Activated gamma-delta T cell treated with anti-CD3 and anti-CD28 coated beads, Interleukin-2, amount 50 U/mL, for 16 hours (primary cell): ENCODE results near the gene SPEF1.

ENCODE experiments used
- DNase-seq: peaks from one replicate; pipeline ENCODE4 v3.0.0-alpha.2; 2020; ENCODE audit warnings: low read depth

Gene SPEF1

DNA sequence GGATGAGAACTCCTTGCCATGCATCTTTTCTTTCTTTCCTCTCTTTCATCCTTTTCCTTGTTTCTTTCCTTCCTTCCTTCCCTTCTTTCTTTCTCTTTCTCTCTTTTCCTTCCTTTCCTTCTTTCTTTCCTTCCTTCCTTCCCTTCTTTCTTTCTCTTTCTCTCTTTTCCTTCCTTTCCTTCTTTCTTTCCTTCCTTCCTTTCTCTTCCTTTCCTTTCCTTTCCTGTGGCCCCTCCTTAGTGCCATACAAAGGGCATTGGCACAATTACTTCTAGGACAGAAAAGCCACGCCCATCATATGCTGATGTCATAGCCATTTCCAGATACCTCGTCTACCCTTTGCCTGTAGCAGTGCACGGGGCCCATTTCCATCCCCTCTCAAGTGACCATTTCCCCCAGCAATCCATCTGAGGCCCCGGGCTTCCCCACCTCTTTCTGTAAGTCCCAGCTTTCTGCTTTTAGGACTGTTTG is 7.5 kb upstream of the SPEF1 start:
- no peak for DNase-seq

DNA sequence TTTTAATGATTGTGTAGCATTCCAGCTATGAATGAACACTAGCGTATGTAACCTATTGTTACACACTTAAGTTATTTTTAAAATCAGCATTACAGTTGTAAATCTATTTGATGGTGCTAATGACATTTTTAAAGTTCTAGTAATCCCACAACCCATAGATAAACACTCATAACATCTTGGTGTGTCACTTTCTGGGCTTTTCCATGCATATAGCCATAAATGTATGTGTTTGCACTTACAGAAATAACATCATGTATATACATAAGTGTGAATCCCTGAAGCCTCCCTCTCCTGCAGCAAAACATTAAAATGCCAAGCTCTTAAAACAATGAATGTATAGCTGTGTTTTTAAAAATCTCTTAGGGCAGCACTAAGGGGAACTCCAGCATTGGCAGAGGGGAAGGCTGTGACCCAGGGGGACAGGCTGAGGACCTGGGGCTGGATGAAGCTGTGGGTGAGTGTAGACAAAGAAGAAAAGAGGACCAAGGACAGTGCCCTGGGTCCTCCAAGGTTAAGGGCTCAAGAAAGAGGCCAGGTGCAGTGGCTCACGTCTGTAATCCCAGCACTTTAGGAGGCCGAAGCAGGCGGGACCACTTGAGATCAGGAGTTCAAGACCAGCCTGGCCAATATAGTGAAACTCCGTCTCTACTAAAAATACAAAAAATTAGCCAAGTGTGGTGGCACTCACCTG is 6.2 kb upstream of the SPEF1 start:
- no peak for DNase-seq

DNA sequence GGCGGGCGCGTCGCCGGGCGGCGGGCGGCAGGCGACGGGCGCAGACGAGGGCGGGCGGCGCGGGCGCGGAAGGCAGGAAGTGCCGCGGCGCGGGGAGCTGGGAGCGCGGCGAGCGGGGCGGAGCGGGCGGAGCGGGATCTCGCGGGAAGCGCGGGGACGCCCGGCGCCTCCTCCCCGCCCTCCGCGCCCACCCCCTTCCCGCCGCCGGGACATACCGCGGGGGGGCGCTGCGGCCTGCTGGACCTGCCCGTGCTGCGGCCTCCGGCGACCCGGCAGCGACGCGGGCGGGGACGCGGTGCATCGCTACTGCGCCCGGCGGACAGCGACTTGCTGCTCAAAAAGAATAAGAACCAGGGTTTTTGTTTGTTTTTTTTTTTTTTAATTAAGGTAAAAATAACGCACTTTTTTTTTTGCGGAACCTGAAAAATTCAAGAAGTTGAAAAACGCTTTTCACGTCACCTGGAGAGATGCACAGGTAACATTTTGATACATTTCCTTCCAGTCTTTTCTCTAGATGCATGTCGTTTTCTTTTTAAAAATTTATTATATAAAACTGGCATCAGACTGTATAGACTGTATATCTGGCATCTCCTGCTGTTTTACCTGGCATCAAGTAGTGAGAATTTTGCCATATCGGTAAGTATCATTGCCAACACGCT is 5.5 kb upstream of the SPEF1 start, which contains the start of gene CENPB:
Gene CENPB (minus strand): TSS at position 76 of the 659 bp plus-strand sequence. CDS start 257 bp downstream, outside the sequence.
- peak; percentile 85 for DNase-seq

DNA sequence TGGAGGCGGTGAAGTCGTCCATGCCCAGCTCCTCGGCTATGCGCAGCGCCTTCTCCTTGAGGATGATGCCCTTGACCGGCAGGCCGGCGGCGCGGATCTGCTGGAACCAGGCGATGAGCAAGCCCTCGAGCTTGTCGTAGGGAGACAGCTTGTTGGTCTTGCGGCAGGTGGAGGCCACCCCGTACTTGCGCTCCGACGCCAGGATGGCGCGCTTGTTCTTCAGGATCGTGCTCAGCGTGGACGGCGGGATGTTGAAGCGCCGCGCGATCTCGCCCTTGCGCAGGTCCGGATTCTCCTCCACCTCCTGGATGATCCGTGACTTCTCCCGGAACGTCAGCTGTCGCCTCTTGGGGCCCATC is 4.9 kb upstream of the SPEF1 start:
- DNase-seq: no peak

DNA sequence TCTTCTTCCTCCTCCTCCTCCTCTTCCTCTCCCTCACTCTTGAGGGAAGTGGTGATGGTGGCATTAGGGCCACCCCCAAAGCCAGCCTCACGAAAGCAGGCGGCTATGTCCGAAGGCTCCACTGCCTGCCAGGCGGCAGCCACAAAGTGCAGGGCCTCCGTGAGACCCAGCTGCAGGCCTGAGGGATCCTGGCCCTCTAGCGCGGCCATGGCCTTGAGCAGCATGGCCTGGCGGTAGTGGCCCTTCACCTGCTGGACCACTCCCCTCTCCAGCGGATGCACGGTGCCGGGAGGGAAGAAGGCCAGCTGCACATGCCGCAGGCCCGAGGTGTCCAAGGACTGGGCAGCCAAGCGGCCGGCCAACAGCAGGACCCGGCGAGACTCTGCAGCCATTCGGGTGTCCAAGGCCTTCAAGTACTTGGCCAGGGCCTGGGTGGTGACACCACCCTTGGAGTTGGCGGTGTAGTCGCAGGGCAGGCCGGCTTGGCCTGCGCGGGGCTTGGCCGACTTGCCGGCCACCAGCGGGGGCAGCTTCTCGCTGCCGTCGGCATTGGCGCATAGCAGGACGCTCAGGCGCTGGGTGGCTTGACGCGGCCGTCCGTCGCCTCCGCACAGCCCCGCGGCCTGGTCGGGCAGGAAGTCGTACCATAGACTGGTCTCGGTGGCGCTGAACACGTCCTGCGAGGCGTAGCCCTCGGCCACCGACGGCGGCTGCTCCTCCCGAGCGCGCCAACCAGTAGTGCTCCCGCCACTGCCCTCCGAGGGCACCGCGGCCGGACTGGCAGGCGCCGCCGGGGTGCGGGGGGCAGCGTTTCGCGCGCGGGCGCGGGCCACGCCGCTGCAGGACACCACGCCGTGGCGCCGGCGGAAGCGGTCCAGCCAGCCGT is 4.2 kb upstream of the SPEF1 start:
- no peak for DNase-seq

DNA sequence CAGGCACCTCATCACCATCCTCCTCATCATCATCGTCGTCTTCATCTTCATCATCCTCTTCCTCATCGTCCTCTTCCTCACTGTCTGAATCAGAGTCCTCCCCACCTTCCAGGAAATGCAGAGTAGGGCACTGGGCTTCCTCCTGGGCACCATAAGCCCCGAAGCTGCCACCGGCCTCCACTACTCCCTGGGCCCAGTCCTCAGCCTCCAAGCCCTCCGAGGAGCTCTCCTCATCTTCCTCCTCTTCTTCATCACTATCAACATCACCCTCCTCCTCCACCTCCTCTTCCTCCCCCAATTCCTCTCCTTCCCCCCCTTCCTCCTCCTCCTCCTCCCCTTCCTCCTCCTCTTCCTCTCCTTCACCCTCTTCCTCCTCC is 3.6 kb upstream of the SPEF1 start:
- no peak for DNase-seq

DNA sequence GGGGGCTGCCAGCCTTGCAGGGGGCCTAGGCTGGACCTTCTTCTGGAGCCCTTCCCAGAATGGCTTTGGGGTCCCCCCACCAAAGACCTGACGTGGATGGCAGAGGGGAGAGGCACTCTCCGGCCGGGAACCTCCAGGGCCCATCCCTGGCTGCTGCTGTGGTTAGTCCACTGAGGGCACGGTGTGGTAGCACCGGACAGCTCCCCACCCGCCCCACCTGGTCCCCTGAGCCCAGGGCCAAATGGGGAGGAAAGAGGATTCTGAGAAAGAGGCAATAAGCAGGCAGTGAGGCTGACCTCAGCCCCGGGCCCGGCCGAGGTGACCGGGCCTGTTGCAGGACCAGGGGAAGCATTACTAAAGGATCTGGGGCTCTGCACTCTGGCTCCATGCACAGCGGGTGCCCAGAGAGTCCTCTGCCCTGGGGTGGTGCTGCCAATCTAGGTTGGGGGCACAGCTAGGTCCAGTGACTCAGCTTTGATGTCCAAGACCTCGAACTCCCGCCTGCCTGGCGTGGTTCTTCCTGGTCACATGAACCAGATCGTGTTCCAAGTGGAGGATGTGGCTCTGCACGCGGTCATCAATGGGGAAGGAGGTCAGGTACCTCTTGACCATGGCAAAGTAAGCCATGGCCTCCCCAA is 3.1 kb upstream of the SPEF1 start:
- DNase-seq: no peak

DNA sequence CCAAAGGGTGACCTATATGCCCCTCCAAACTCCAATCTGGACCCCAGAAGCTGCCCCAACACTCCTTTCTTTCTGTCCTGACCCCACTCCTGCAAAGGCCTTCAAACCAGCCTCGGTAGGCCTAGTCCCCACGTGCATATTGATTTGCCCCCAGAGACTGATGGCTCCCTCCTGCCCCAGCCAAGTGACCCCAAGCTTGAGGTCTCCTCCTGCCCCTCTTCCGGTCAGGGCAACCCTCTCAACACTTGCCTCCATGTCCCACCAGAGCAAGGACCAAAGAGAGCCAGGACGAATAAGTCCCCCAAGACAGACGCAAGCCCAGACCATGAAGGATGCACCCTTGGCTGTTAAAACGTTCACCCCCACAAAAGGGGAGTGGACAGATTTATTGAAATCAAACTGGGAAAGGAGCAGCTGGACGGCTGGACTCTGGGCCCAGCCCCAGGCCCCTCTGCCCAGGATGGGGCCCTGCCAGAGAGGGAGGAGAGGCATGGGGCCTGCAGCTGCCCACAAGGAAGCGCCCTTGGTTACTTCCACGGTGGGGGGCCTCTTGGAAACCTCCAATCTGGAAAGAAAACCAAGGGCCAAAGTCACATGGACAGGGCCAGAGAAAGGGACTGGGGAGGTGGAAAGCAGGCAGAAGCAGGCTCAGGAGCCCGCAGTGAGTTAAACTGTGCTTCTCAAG is 2.4 kb upstream of the SPEF1 start:
- no peak for DNase-seq

DNA sequence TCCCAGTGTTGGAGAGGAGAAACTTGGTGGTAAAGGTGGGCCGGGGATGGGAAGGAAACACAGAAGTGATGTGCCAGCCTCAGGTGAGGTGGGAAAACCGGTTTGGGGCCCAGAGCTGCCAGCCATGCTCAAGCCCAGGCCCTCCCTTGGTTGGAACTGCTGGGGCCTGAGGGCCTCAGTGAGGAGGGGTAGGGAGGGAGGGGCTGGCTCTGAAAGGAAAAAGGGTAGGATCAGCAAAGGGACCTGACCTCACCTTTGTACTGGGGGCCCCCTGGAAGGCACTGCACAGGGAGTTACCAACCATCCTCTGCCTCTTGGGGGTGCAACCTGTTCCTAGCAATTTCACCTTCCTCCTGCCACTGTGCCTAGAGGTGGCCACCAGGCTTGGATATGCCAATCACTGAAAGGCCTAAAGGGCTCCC is 1.8 kb upstream of the SPEF1 start:
- no peak for DNase-seq

DNA sequence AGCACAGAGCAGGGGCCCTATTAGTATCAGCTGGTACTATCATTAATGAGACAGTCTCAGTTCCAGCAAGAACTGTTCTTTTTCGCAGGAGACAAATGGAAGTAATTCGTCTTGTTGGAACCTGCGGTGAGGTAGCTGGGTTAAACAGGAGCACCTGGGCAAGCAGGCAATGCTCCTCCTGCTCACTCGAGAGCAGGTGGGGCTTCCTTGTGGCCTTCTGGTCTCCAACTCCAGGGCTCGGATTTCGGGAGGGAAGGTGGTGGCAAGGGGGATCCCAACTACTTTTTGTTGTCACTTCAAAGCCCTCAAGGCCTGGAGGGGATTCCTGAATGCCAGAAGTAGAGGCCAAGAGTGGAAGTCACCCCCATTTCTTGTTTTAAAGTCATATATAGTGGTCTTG is 1.3 kb upstream of the SPEF1 start:
- DNase-seq: no peak

DNA sequence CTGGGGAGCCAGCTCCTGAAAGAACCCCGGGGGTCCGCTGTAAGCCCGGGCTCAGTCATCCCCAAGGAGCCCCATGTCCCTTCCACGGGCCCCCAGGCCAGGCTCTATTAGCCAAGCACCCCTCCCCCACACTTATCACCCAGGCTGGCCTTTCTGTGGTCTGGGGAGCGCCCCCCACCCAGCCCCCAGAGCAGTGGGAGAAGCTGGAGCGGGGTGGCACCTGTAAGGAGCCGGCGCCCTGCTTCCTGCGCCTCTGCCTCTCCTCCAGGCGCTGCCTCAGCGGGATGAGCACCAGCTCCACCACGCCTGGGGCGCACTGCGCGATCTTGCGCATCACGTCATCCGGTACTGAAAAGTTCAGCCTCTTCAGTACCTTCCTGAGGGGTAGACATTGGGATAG is 2.3 kb downstream of the SPEF1 start:
- DNase-seq: no peak

DNA sequence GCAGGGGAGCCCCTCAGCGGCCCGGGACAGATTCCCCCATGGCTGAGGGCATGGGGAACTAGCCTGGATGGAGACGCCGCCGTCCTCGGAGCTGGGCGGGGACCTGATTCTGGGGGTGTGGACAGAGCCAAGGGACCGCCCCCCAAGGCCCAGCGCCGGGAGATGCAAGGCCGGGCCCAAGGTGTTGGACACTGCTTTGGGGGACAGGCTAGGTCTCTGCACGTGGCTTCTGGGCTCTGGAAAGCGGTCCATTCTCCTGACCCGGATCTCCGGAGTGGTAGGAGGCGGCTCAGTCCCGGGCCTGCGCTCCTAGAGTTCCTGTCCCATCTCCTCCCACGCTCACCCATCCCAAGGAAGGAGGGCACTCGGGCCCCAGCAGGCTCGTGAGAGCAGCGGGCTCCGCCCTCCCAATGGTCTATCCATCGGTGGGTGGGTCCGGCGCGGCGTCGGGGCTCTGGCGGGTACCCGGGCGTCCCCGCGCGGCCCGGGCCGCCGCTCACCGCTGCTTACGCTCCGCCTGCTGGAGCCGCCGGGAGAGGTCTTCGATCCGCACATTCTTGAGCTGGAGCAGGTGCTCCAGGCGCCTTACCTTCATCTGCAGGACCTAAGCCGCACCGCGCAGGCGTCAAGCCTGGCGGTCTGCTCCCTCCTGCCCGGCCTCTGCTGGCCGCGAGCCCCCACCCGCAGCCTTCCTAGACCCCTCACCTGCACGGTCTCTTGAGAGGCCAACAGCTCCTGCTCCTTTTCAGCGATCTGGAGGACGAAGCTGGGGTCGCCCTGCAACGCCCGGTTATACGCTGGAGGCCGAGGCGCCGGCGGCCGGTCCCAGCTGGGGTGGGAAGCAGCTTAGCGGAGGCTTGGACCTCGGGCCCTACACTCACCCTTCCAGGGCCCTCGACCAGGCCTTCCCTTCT is 3.3 kb downstream of the SPEF1 start:
- DNase-seq: no peak

DNA sequence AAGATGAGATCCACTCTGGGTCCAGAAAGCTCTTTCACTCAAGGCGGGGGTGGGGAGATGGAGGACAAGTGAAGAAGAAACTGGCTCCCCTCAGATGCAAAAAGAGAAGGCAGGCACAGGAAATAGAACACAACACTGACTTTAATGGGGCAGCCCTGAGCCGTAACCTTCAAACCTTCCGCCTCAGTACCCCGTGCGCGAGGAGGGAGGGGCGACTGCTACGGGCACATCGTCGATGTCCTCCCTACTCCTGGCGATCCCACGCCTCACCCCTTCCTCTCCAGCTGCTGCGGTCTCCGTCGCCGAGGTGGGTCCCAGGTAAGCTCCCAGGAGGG is 3.9 kb downstream of the SPEF1 start:
- DNase-seq: no peak

DNA sequence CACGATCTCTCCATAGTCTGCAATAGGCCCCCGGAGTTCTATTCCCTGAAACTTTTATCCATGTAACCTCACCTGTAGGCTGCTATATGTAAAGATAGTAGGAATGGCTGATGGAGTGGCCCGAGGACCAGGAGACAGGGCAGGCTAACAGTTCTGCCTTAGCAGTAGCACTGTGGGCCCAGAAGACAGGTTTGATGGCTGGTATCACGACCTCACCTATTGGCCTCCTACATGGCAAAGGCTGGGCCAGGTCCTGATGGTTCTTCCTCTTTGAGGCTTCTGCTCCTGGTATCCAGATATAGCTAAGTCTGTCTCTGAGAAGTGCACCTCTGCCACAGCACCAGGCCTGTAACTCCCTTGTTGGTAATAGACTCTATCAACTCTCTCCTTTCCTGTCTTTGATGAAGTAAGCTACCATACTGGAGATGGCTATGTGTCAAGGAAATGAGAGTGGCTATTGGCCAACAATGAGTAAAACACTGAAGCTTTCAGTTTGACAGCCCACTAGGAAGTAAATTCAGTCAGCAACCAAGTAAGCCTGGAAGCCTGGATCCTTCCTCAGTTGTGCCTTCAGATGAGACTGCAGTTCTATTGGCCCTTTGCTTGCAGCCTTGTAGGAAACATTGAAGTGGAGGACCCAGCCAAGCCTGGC is 5.7 kb downstream of the SPEF1 start:
- no peak for DNase-seq

DNA sequence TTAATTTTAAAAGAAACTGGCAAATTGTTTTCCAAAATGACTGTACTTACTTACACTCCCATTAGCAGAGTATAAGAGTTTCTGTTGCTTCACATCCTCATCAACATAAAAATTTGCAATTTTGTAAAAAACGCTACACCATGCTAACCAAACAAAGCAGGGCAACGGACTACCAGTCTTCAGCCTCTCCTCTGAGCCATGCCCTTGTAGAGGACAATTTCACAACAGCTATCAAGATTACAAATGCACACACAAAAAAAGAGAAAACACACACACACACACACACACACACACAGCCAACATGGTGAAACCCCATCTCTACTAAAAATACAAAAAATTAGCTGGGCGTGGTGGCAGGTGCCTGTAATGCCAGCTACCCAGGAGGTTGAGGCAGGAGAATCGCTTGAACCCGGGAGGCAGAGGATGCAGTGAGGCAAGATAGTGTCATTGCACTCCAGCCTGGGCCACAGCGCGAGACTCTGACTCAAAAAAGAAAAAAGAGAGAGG is 9.6 kb downstream of the SPEF1 start:
- no peak for DNase-seq

DNA sequence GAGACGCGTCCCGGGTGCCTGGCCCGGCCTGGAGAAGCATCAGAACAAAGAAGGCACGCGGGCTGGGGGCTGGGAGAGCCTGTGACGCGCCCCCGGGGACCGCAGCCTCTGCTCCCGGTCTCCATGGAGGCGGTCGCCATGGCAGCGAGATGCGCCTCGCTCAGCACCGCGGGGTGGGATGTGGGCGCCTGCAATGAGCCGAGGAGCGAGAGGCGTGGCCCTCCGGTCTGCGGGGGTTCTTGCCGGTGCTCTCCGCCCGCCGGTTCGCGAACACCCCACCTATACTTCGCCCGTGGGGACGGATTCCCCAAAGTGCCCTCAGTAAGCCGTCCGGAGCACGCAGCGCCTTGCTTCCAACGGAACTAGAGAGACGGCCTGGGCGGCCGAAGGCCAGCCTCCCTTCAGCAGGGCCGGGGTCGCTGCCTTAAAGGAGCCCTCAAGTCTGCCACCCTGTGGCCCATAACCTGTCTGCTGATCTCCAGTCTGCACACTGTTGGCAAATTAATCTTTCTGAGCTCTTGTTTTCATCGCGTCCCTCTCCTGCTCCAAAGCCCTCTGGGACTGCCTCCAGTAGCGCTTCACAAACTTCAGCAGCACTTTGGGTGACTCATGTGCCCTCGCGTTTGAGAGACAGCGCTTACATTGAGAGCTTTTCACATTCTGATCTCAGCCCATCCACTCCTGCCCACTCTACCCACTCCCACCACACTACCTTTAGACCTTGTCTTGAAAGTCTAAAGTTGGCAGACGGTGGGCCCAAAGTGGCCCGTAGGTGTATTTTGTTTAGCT is 12.7 kb downstream of the SPEF1 start:
- peak; percentile 71 for DNase-seq

DNA sequence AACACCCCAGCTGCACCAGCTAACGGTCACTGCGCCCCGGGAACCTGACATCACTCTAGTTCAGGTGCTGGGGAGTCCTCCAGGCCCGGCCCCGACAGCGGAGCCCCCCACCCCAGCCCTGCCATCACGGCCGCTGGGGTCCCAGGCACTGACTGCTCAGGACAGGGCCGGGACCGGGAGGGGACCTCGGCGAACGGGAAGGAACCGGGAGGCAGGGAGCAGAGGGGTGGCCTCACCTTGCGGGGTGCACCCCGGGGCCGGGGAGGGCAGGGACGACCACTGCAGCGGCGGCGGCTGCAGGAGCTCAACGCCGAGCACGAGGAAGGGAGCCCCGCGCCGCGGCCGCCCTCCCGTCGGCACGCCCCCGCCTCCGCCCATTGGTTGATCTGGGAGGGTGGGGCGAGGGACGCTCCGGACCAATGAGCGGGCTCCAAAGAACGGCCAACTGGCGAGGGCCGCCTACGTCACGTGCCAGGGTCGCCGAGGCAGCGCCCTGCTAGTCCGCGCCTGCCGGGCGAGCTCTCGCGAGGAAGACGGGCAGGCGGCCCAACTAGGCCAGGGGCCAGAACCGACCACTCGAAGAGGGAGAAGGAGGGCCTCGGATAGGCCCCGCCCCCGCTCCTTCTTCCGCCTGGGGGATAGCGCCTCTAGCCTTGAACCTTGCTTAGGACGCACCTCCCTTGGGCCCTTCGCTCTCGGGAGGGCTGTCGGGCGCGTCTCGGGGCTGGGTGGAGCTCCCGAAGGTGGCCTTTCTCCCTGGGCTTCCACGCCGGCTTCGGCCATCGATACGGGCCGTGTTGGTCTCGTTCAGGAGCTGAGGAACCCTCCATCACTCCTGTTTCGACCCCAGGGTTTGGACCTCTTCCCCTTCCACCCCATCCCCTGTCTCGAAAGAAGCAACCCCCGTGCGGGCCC is 13.6 kb downstream of the SPEF1 start, which contains the start of gene ADISSP:
Gene ADISSP (minus strand): TSS at position 327 of the 915 bp plus-strand sequence. CDS start 7,653 bp downstream, outside the sequence.
- DNase-seq: peak; percentile 90

DNA sequence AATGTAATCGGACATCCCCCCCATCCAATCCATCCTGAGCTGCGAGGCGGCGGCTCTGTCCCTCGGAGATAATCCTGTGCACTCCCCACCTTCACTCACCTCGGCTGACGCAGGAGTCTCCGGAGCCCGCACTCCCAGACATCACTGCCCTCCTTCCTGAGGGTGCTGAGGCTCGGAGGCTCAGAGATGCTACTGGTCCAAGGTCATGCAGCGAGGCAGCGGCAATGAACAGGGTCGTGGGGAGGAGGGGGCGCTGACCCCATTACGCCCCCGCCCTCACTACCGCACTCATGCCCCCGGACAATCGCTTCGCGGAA is 14.2 kb downstream of the SPEF1 start:
- DNase-seq: no peak
